HL-60/S4 (cell line): Measurements from ENCODE around the gene CYB5R2.

Experiments
- in situ Hi-C: fragments of 300-500 bp; cut with MboI; formaldehyde crosslinking; loops from 2 replicates; pipeline ENCODE4 v1.14.3; 2022; ENCODE audit warnings: low sequenced_read_pairs

CYB5R2 gene

GRCh38 chr11:7639643-7640025, 33.7 kb downstream of the CYB5R2 start:
- in situ Hi-C loops: no loop called here

- in situ Hi-C loops: no loop called here
These were observed 34.3 kb downstream of the CYB5R2 start for GRCh38 chr11:7638710-7639642.

- in situ Hi-C loops: no loop called here
These were observed 35.7 kb downstream of the CYB5R2 start for GRCh38 chr11:7637447-7638157.

- in situ Hi-C loops: no loop called here
These were observed 37.0 kb downstream of the CYB5R2 start for GRCh38 chr11:7636350-7636749.

GRCh38 chr11:7635708-7636107, 37.6 kb downstream of the CYB5R2 start:
- in situ Hi-C loops: no loop called here

- in situ Hi-C loops: no loop called here
These were observed 38.2 kb downstream of the CYB5R2 start for GRCh38 chr11:7635137-7635536.

GRCh38 chr11:7632211-7632610, 41.1 kb downstream of the CYB5R2 start:
- in situ Hi-C loops: no loop called here

- in situ Hi-C loops: no loop called here
These were observed 43.3 kb downstream of the CYB5R2 start for GRCh38 chr11:7630002-7630401.

GRCh38 chr11:7628660-7629059, 44.6 kb downstream of the CYB5R2 start:
- in situ Hi-C loops: no loop called here

GRCh38 chr11:7622721-7623120, 50.6 kb downstream of the CYB5R2 start:
- in situ Hi-C loops: no loop called here

- in situ Hi-C loops: no loop called here
These were observed 51.7 kb downstream of the CYB5R2 start for GRCh38 chr11:7621554-7621953.

- in situ Hi-C loops: no loop called here
These were observed 52.2 kb downstream of the CYB5R2 start for GRCh38 chr11:7621090-7621489.

GRCh38 chr11:7619322-7619721, 54.0 kb downstream of the CYB5R2 start:
- in situ Hi-C loops: no loop called here

- in situ Hi-C loops: no loop called here
These were observed 56.3 kb downstream of the CYB5R2 start for GRCh38 chr11:7617032-7617431.
